Prostate gland (tissue), 2 donors: ENCODE data around the gene AP5S1. TPM values are rescaled to one million over a fixed set of nuclear protein-coding genes. Genes with fewer than 3 reads are reported as not detected.

Experiments
- DNase-seq: peaks from one replicate; pipeline ENCODE4 v3.0.0-alpha.2; 2019; ENCODE audit warnings: low spot score
- H3K27ac ChIP-seq, 2 donors: fragments of 200-600 bp; sonication (generic); 2 replicates each; pipeline ENCODE4 v1.5.1; 2017 to 2019
- H3K27me3 ChIP-seq: fragments of 200-600 bp; sonication (generic); replicated peaks from 2 replicates; pipeline ENCODE4 v1.5.1; 2019; ENCODE audit not compliant: insufficient read depth
- H3K36me3 ChIP-seq, 2 donors: fragments of 200-600 bp; sonication (generic); 1 replicate in 1 of 2; 2 replicates in 1 of 2; pipeline versions ENCODE4 v1.5.1 to v1.8.1; 2017 to 2019
- H3K4me1 ChIP-seq: fragments of 200-600 bp; sonication (generic); replicated peaks from 2 replicates; pipeline ENCODE4 v1.5.1; 2019
- H3K4me3 ChIP-seq, 2 donors: fragments of 200-600 bp; sonication (generic); 2 replicates each; pipeline ENCODE4 v1.5.1; 2017 to 2019
- H3K9me3 ChIP-seq: fragments of 200-600 bp; sonication (generic); 2 replicates; pipeline ENCODE4 v1.5.1; 2017
- CTCF ChIP-seq, 4 experiments: fragments of 200-600 bp in 2 of 4; fragments of 450-650 bp in 2 of 4; sonication (generic) in 2 of 4; IDR thresholded peaks; 1 replicate in 3 of 4; 2 replicates in 1 of 4; pipeline ENCODE4 v1.5.1; 2016 to 2019; ENCODE audit warnings: antibody characterized with exemption in 4 of 4, mild to moderate bottlenecking in 2 of 4, moderate library complexity in 2 of 4
- POLR2A ChIP-seq: fragments of 450-650 bp; IDR thresholded peaks from one replicate; pipeline ENCODE4 v1.6.1; 2016; ENCODE audit warnings: antibody characterized with exemption, mild to moderate bottlenecking
- POLR2AphosphoS5 ChIP-seq: sonication (generic); formaldehyde crosslinking; IDR thresholded peaks from one replicate; pipeline ENCODE4 v1.6.1; 2017; ENCODE audit warnings: antibody characterized with exemption
- WGBS: methylation state at CpG from one replicate; pipeline ENCODE4 v1.1.5; 2018; 5-methylcytosine and 5-hydroxymethylcytosine counted together
- intact Hi-C: fragments of 100-400 bp; cut with DNase I; formaldehyde crosslinking; loops from one replicate; pipeline ENCODE4 v1.14.2; 2022
- total RNA-seq, 2 donors: library from RNA; depleted of rRNA; stranded (reverse); fragments of >200 nt; gene quantifications; one replicate each; pipeline ENCODE4 v1.1.0, GENCODE V29; 2016

The AP5S1 gene
- total RNA-seq, 2 donors from 2014 or later, result 21.1 to 28.0 TPM

GRCh38 chr20:3783068-3783489 is 37.3 kb upstream of the AP5S1 start:
- DNase-seq, result peak; percentile 73

GRCh38 chr20:3783511-3784195 is 36.7 kb upstream of the AP5S1 start:
- Histone ChIP-seq H3K27ac (peak overlapping the region; percentile 42 to 44), H3K27me3 (no peaks in the 10 kb centered on the region), H3K4me3 (no peak overlapping the region), H3K9me3 (no peaks in the 10 kb centered on the region), H3K4me1 (peaks cover 22% of the 10 kb centered on the region), H3K36me3 (no peaks in the 10 kb centered on the region)
- 58% methylated on average over 10 of the region's 10 CpGs for WGBS
- intact Hi-C loops, result no loop called here
- no peak for TF ChIP-seq CTCF (IDR thresholded peaks at IDR 0.05)
- no peak for TF ChIP-seq POLR2A
- TF ChIP-seq POLR2AphosphoS5, result no peak
- no peak for DNase-seq

More at GRCh38 chr20:3783068-3783489, 37.3 kb upstream of the AP5S1 start:
- intact Hi-C loops, result no loop called here
- Histone ChIP-seq H3K36me3 (no peaks in the 10 kb centered on the region), H3K4me3 (no peak overlapping the region), H3K27me3 (no peaks in the 10 kb centered on the region), H3K4me1 (peaks cover 22% of the 10 kb centered on the region), H3K9me3 (no peaks in the 10 kb centered on the region), H3K27ac (peak overlapping the region; percentile 42 to 44)
- TF ChIP-seq POLR2A (no peak), POLR2AphosphoS5 (no peak), CTCF (IDR thresholded peaks at IDR 0.05) (no peak)
- WGBS, result 56% methylated on average over 2 of the region's 2 CpGs

GRCh38 chr20:3784216-3784853 is 36.0 kb upstream of the AP5S1 start:
- Histone ChIP-seq H3K9me3 (no peaks in the 10 kb centered on the region), H3K36me3 (no peaks in the 10 kb centered on the region), H3K27me3 (no peaks in the 10 kb centered on the region), H3K27ac (no peak overlapping the region), H3K4me1 (peaks cover 22% of the 10 kb centered on the region), H3K4me3 (no peak overlapping the region)
- no peak for DNase-seq
- no peak for TF ChIP-seq POLR2A
- no peak for TF ChIP-seq CTCF (IDR thresholded peaks at IDR 0.05)
- no peak for TF ChIP-seq POLR2AphosphoS5
- intact Hi-C loops, result no loop called here
- WGBS, result 79% methylated on average over 14 of the region's 17 CpGs

- Histone ChIP-seq H3K4me1 (peaks cover 22% of the 10 kb centered on the region), H3K9me3 (no peaks in the 10 kb centered on the region), H3K27me3 (no peaks in the 10 kb centered on the region), H3K27ac (no peak overlapping the region), H3K4me3 (peak overlapping the region in 1 of 2 donors; percentile 53), H3K36me3 (no peaks in the 10 kb centered on the region)
- DNase-seq, result no peak
- no peak for TF ChIP-seq POLR2AphosphoS5
- TF ChIP-seq CTCF (IDR thresholded peaks at IDR 0.05), result no peak
- TF ChIP-seq POLR2A, result no peak
- intact Hi-C loops, result no loop called here
- WGBS, result 71% methylated on average over 6 of the region's 6 CpGs
These were observed 35.5 kb upstream of the AP5S1 start for GRCh38 chr20:3784863-3785239.
